HepG2 (cell line): ENCODE data around the gene XRCC1. TPM values are rescaled to one million over a fixed set of nuclear protein-coding genes. Genes with fewer than 3 reads are reported as not detected.

Experiments used
- ATAC-seq: fragments of 200-7000 bp; cut with Tn5 transposase; 3 replicates; pipeline ENCODE4 v1.9.1; 2020; ENCODE audit warnings: mild to moderate bottlenecking, moderate library complexity
- BruUV-seq: library from RNA; stranded (reverse); fragments of 400-500 nt; replicated peaks from 2 replicates; lab custom pipeline; 2021; lab: Mats Ljungman, UMichigan
- CTCF ChIA-PET: fragments of 300-600 bp; formaldehyde crosslinking; extraction: SDS; loops from one replicate; lab custom pipeline; 2021; ENCODE audit warnings: low total read pairs, inconsistent platforms, low intra/inter-chr PET ratio; lab: Yijun Ruan, JAX
- POLR2A ChIA-PET: fragments of 350-600 bp; sonication (Branson Sonifier 250); formaldehyde crosslinking; loops from one replicate; lab custom pipeline; 2020; ENCODE audit warnings: antibody characterized with exemption, inconsistent platforms; lab: Yijun Ruan, JAX
- DNase-seq: peaks from one replicate; pipeline ENCODE4 v3.0.0-alpha.2; 2015; ENCODE audit warnings: low spot score
- FAIRE-seq: peaks from 3 replicates; lab custom pipeline; 2011; peaks lifted over from hg19 to GRCh38; lab: Jason Lieb, UNC
- H2AFZ ChIP-seq: one replicate; pipeline ENCODE4 v1.6.1; 2011; ENCODE audit warnings: low read length, inconsistent platforms
- H3K27ac ChIP-seq: fragments of 300-600 bp; 3 replicates; pipeline ENCODE4 v1.8.0; 2011; ENCODE audit warnings: mixed run types, mild to moderate bottlenecking, mixed read lengths, low read length, inconsistent platforms; ENCODE audit not compliant: insufficient read depth; ENCODE audit errors: extremely low read length
- H3K27me3 ChIP-seq, 2 experiments: fragments of 200-600 bp in 1 of 2; 2 replicates in 1 of 2; 3 replicates in 1 of 2; pipeline versions ENCODE4 v1.6.0 to v1.8.0; 2011; ENCODE audit warnings: low read length in 2 of 2, mild to moderate bottlenecking in 2 of 2, moderate library complexity in 2 of 2, inconsistent platforms in 1 of 2; ENCODE audit not compliant: insufficient read depth in 2 of 2, control insufficient read depth in 1 of 2
- H3K36me3 ChIP-seq, 2 experiments: fragments of 200-600 bp in 1 of 2; replicated peaks in 1 of 2; 2 replicates in 1 of 2; 3 replicates in 1 of 2; pipeline versions ENCODE4 v1.5.1 to v1.8.0; 2011; ENCODE audit warnings: low read length in 2 of 2, inconsistent platforms in 1 of 2; ENCODE audit not compliant: insufficient read depth in 2 of 2, control insufficient read depth in 1 of 2
- H3K4me1 ChIP-seq: 2 replicates; pipeline ENCODE4 v1.5.1; 2012; ENCODE audit warnings: low read length, inconsistent platforms; ENCODE audit not compliant: insufficient read depth
- H3K4me2 ChIP-seq: 2 replicates; pipeline ENCODE4 v1.6.0; 2011; ENCODE audit warnings: low read depth, low read length, inconsistent platforms
- H3K4me3 ChIP-seq, 3 experiments: fragments of 200-600 bp in 1 of 3; sonication (generic), shearing (Covaris generic) in 1 of 3; replicated peaks in 1 of 3; 2 replicates each; pipeline ENCODE4 v1.5.1; 2011 to 2016; ENCODE audit warnings: low read length in 3 of 3, inconsistent platforms in 2 of 3, low read depth in 2 of 3, mild to moderate bottlenecking in 2 of 3, control low read depth in 1 of 3, mixed read lengths in 1 of 3; ENCODE audit not compliant: insufficient read depth in 1 of 3
- H3K79me2 ChIP-seq: one replicate; pipeline ENCODE4 v1.6.1; 2011; ENCODE audit warnings: low read length, inconsistent platforms; ENCODE audit not compliant: insufficient read depth
- H3K9ac ChIP-seq: 2 replicates; pipeline ENCODE4 v1.6.0; 2011; ENCODE audit warnings: mild to moderate bottlenecking, low read depth, low read length, inconsistent platforms; ENCODE audit not compliant: insufficient read depth
- H3K9me3 ChIP-seq: 2 replicates; pipeline ENCODE4 v1.5.1; 2012; ENCODE audit warnings: mild to moderate bottlenecking, low read length
- H4K20me1 ChIP-seq: 2 replicates; pipeline ENCODE4 v1.6.0; 2011; ENCODE audit warnings: inconsistent platforms, mild to moderate bottlenecking, low read length, moderate library complexity; ENCODE audit not compliant: insufficient read depth
- ATF7 ChIP-seq, 2 experiments: fragments of 450-650 bp in 1 of 2; sonication (generic) in 1 of 2; formaldehyde crosslinking in 1 of 2; IDR thresholded peaks; 2 replicates each; pipeline versions ENCODE4 v1.4.0 to v1.6.1; 2016 to 2020; ENCODE audit warnings: antibody characterized with exemption in 1 of 2, mild to moderate bottlenecking in 1 of 2, missing genetic modification reagents in 1 of 2
- BCL6 ChIP-seq: IDR thresholded peaks from 2 replicates; pipeline ENCODE4 v1.6.1; 2016; ENCODE audit warnings: missing genetic modification reagents, missing compliant biosample characterization
- CTCF ChIP-seq: sonication (generic); formaldehyde crosslinking; IDR thresholded peaks from 2 replicates; pipeline ENCODE4 v1.5.0; 2020; ENCODE audit warnings: mild to moderate bottlenecking, missing genetic modification reagents, moderate library complexity
- ETV5 ChIP-seq: IDR thresholded peaks from 2 replicates; pipeline ENCODE4 v1.6.1; 2018; ENCODE audit warnings: missing biosample characterization, missing genetic modification reagents, inconsistent platforms, borderline replicate concordance
- GABPA ChIP-seq, 2 experiments: IDR thresholded peaks; 2 replicates each; pipeline ENCODE4 v1.6.1; 2011 to 2016; ENCODE audit warnings: low read depth in 2 of 2, low read length in 1 of 2, missing biosample characterization in 1 of 2, missing genetic modification characterization in 1 of 2
- GLMP ChIP-seq: sonication (generic); formaldehyde crosslinking; IDR thresholded peaks from 2 replicates; pipeline ENCODE4 v1.9.0; 2021; ENCODE audit warnings: missing genetic modification reagents, mild to moderate bottlenecking, borderline replicate concordance
- HNRNPLL ChIP-seq: fragments of 200-400 bp; formaldehyde crosslinking; IDR thresholded peaks from 2 replicates; pipeline ENCODE4 v1.6.1; 2017; ENCODE audit warnings: mild to moderate bottlenecking, low read depth, low read length; ENCODE audit not compliant: poor library complexity, severe bottlenecking
- MED8 ChIP-seq: sonication (generic); formaldehyde crosslinking; IDR thresholded peaks from 2 replicates; pipeline ENCODE4 v1.8.1; 2023; ENCODE audit warnings: mild to moderate bottlenecking, missing genetic modification reagents; ENCODE audit not compliant: insufficient replicate concordance
- POLR2G ChIP-seq: fragments of 200-400 bp; formaldehyde crosslinking; IDR thresholded peaks from 2 replicates; pipeline ENCODE4 v1.6.1; 2018; ENCODE audit warnings: mild to moderate bottlenecking, low read depth, low read length, moderate library complexity
- ZNF205 ChIP-seq: IDR thresholded peaks from 2 replicates; pipeline ENCODE4 v1.6.1; 2018; ENCODE audit warnings: missing biosample characterization, missing genetic modification reagents
- ZNF557 ChIP-seq: sonication (generic); formaldehyde crosslinking; IDR thresholded peaks from 2 replicates; pipeline ENCODE4 v1.4.0; 2020; ENCODE audit warnings: missing genetic modification reagents
- ZNF619 ChIP-seq: sonication (generic); formaldehyde crosslinking; IDR thresholded peaks from 2 replicates; pipeline ENCODE4 v1.4.0; 2020; ENCODE audit warnings: mild to moderate bottlenecking, missing genetic modification reagents
- ZNF878 ChIP-seq: sonication (generic); formaldehyde crosslinking; IDR thresholded peaks from 2 replicates; pipeline ENCODE4 v1.8.1; 2023; ENCODE audit warnings: mild to moderate bottlenecking, missing genetic modification reagents, moderate library complexity
- WGBS: methylation state at CpG from one replicate; pipeline ENCODE4 v1.1.6; 2017; ENCODE audit warnings: low lambda C conversion rate; 5-methylcytosine and 5-hydroxymethylcytosine counted together
- in situ Hi-C: cut with HindIII; loops from 2 replicates; pipeline ENCODE4 v1.10.0; 2017; ENCODE audit warnings: low pct_unique_long_range_greater_than_20kb; ENCODE audit not compliant: extremely low pct_ligation_motif_present
- intact Hi-C: fragments of 100-400 bp; cut with micrococcal nuclease; formaldehyde crosslinking; loops from one replicate; pipeline ENCODE4 v1.10.0; 2022; ENCODE audit not compliant: unreplicated experiment
- polyA plus RNA-seq, 8 experiments: library from polyadenylated mRNA; depleted of rRNA in 3 of 8; stranded (reverse) in 7 of 8; unstranded in 1 of 8; fragments of >200 nt; fragmentation: Illumina TruSeq in 4 of 8; extraction: Trizol in 4 of 8; gene quantifications; 2 replicates each; pipeline versions ENCODE4 v1.2.1 to v1.2.3, GENCODE V29; 2011 to 2016; ENCODE audit warnings: low read depth in 4 of 8, missing spikeins in 1 of 8, mixed read lengths in 1 of 8; ENCODE audit not compliant: insufficient read depth in 1 of 8
- total RNA-seq, 5 experiments: library from RNA; depleted of rRNA; stranded (reverse); fragments of >200 nt; fragmentation: Illumina TruSeq; extraction: Trizol; gene quantifications; 2 replicates each; pipeline ENCODE4 v1.2.3, GENCODE V29; 2016; ENCODE audit warnings: low read depth in 1 of 5
- TF ChIP-seq, protein P1 (sequence below): sonication (generic); formaldehyde crosslinking; IDR thresholded peaks from 2 replicates; pipeline ENCODE4 v1.5.0; 2020; ENCODE audit warnings: mild to moderate bottlenecking, missing genetic modification reagents

Gene XRCC1
- total and polyA plus RNA-seq, 2 of the 13 experiments (the other 11 are each of a cell fraction or from before 2014, with no cell fraction given) = 24.7 to 26.3 TPM

- intact Hi-C loops (loop anchor here (1.0 to 2.0 kb wide), 2 partner anchors 41 to 56 kb away; no protein-coding TSS in a partner anchor), in situ Hi-C loops (no loop called here)
- Histone ChIP-seq H3K27me3 (no peaks in the 10 kb centered on the region; a peak in 1 of 5 replicates), H3K9me3 (no peaks in the 10 kb centered on the region), H3K36me3 (peaks cover 1 to 2% of the 10 kb centered on the region in 2 experiments; a peak in 2 of 5 replicates), H3K79me2 (peaks cover 11% of the 10 kb centered on the region), H3K4me3 (peak overlapping the region; percentile 86 to 97 (median 95)), H3K4me1 (peaks cover 51% of the 10 kb centered on the region), H3K9ac (peak overlapping the region; percentile 92), H4K20me1 (no peaks in the 10 kb centered on the region), H3K27ac (peak overlapping the region; percentile 79), H3K4me2 (peak overlapping the region; percentile 84), H2AFZ (peak overlapping the region; percentile 34)
- ATAC-seq (peak; percentile 86), DNase-seq (peak; percentile 90), FAIRE-seq (peak; percentile 87)
- POLR2A ChIA-PET = interaction anchor here (0.6 to 2.2 kb wide), 17 partner anchors 8 to 165 kb away, joined by 3 to 47 read pairs (median 6); partner anchors contain the start of genes IRGQ and ZNF576
- CTCF ChIA-PET = interaction anchor here (1.6 kb wide), 1 partner anchor 57 kb away, joined by 10 read pairs; no protein-coding TSS in a partner anchor
- no TSS peak for BruUV-seq
- WGBS = under 1% methylated on average over 39 of the region's 64 CpGs
- TF ChIP-seq HNRNPLL (peak; percentile 59), ZNF619 (CRISPR knock-in tag) (peak; percentile 17; the same call in 1 of the 2 replicates), MED8 (CRISPR knock-in tag) (peak; percentile 42), ATF7 (IDR thresholded peaks at IDR 0.05) (no peak), ATF7 (CRISPR knock-in tag; IDR thresholded peaks at IDR 0.05) (no peak), ZNF557 (peak; percentile 5; the same call in 1 of the 2 replicates), CTCF (CRISPR knock-in tag) (peak; percentile 82), ZNF205 (0 out of 2 replicates have a peak, but pooled peaks have one; percentile 50), GLMP (no peak), ETV5 (CRISPR knock-in tag) (peak; percentile 2; the same call in 1 of the 2 replicates), POLR2G (peak; percentile 55; the same call in 1 of the 2 replicates), GABPA (IDR thresholded peaks at IDR 0.05; ENCODE audit: low read depth, low read length) (no peak), GABPA (CRISPR knock-in tag; IDR thresholded peaks at IDR 0.05; ENCODE audit: low read depth) (no peak), BCL6 (CRISPR knock-in tag) (no peak), ZNF878 (CRISPR knock-in tag) (0 out of 2 replicates have a peak, but pooled peaks have one; percentile 11)
- TF ChIP-seq, protein P1, sequence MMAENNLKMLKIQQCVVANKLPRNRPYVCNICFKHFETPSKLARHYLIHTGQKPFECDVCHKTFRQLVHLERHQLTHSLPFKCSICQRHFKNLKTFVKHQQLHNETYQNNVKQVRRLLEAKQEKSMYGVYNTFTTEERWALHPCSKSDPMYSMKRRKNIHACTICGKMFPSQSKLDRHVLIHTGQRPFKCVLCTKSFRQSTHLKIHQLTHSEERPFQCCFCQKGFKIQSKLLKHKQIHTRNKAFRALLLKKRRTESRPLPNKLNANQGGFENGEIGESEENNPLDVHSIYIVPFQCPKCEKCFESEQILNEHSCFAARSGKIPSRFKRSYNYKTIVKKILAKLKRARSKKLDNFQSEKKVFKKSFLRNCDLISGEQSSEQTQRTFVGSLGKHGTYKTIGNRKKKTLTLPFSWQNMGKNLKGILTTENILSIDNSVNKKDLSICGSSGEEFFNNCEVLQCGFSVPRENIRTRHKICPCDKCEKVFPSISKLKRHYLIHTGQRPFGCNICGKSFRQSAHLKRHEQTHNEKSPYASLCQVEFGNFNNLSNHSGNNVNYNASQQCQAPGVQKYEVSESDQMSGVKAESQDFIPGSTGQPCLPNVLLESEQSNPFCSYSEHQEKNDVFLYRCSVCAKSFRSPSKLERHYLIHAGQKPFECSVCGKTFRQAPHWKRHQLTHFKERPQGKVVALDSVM (CRISPR knock-in tag) = 0 out of 2 replicates have a peak, but pooled peaks have one; percentile 25
Observed at GRCh38 chr19:43503501-43504425, 71.6 kb downstream of the XRCC1 start.
